ENCODE results near the gene POLR1A. TPM values are rescaled to one million over a fixed set of nuclear protein-coding genes. Genes with fewer than 3 reads are reported as not detected.

POLR1A gene
- polyA plus RNA-seq, 3 donors, result 0.45 to 2.1 (median 1.6) TPM

DNA sequence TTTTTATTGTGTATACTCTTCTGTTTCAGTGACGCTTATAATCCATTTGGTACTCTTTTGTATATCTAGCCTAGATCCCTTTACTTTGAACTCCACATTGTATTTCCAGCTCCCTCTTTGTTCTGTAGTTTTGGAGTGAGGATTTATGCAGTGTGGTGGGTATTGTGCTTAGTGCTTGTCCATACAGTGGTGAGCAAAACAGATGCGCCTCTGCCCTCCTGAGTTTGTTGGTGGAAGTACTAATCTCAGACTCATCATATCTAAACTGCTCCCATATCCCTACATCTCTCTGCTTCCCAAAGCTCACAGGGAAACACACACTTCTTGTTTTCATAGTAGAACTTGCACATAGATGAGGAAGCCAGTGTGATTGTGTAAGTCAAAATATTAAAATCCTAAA lies 12.4 kb upstream of the POLR1A start:
- Histone ChIP-seq H3K27ac (ENCODE audit: low read depth in 1 of 2, low read length in 2 of 2) (no peak overlapping the region), H3K9me3 (replicated peaks in 1 of 2; ENCODE audit: control insufficient read depth in 1 of 2, insufficient read depth in 1 of 2, low read length in 2 of 2) (no peaks in the 10 kb centered on the region), H3K4me1 (ENCODE audit: control insufficient read depth in 1 of 2, insufficient read depth in 2 of 2, low read length in 2 of 2) (no peaks in the 10 kb centered on the region), H3K4me2 (replicated peaks; ENCODE audit: extremely low read depth, low read length, poor library complexity, severe bottlenecking) (no peak overlapping the region), H3K36me3 (replicated peaks in 1 of 2; ENCODE audit: control insufficient read depth in 1 of 2, insufficient read depth in 2 of 2, low read length in 2 of 2) (peaks cover 98 to 100% of the 10 kb centered on the region in 2 donors), H3K9ac (ENCODE audit: insufficient read depth, low read length, poor library complexity, severe bottlenecking) (no peak overlapping the region), H3K27me3 (ENCODE audit: control insufficient read depth in 2 of 2, insufficient read depth in 2 of 2, low read length in 2 of 2) (no peaks in the 10 kb centered on the region), H2AFZ (ENCODE audit: insufficient read depth, low read depth, low read length, poor library complexity, severe bottlenecking) (no peak overlapping the region), H3K4me3 (replicated peaks in 1 of 3; ENCODE audit: low read depth in 2 of 3, low read length in 3 of 3) (no peak overlapping the region), H3K79me2 (ENCODE audit: insufficient read depth, low read length) (peaks cover 19% of the 10 kb centered on the region), H4K20me1 (ENCODE audit: insufficient read depth, low read length) (peaks cover 22% of the 10 kb centered on the region)
- intact Hi-C loops (cut with micrococcal nuclease), result no loop called here
- H3K4me1 Mint-ChIP-seq, result no peaks in the 10 kb centered on the region
- peaks cover 0 to 2% (median 0%) of the 10 kb centered on the region in 3 donors for H3K27me3 Mint-ChIP-seq (ENCODE audit: low read depth in 3 of 3)
- DNase-seq, result no peak
- H3K9me3 Mint-ChIP-seq, result no peaks in the 10 kb centered on the region
- no peak for TF ChIP-seq CTCF (IDR thresholded peaks at IDR 0.05)
- H3K4me3 Mint-ChIP-seq, result no peak overlapping the region
- WGBS (ENCODE audit: insufficient coverage), result no CpG with 5 or more reads among the region's 2 CpGs
- H3K36me3 Mint-ChIP-seq, result peaks cover 83 to 99% of the 10 kb centered on the region in 2 donors
- H3K27ac Mint-ChIP-seq, result peak overlapping the region in 1 of 7 donors; percentile 43

DNA sequence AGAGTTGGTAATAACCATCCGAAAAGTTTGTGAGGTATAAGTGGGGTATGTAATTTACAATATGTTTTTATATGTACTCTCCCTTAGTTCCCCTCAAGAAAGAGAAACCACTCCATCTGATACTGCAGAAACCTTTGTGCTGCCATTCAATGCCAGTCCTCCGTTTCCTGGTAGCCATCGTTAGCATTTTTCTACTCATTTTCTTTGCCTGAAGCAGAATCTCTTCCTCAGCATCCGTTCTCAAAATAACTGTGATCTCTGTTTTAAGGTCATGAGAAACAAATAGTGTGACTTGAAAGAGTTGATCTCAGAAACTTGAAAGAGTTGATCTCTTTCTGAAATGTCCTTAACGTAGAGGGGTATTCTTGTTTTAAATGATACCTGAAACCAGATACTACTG lies 1.3 kb upstream of the POLR1A start:
- Mint-ChIP-seq H3K27me3 (ENCODE audit: low read depth in 3 of 3) (peaks cover 0 to 1% (median 0%) of the 10 kb centered on the region in 3 donors), H3K36me3 (peaks cover 44 to 47% of the 10 kb centered on the region in 2 donors), H3K4me1 (peaks cover 25% of the 10 kb centered on the region), H3K27ac (peak overlapping the region in 4 of 7 donors; percentile 5 to 100 (median 98)), H3K4me3 (peak overlapping the region; percentile 93 to 98), H3K9me3 (peaks cover 0 to 2% (median 0%) of the 10 kb centered on the region in 7 donors)
- intact Hi-C loops (cut with micrococcal nuclease), result loop anchor here (5.0 to 10.0 kb wide), 6 partner anchors 85 to 1135 kb away; partner anchors contain the start of genes C2orf68 (in 2 of the 2), USP39 (in 2 of the 2), IMMT (in 1 of the 2) and KCMF1 (in 1 of the 2)
- H3K27ac ChIP-seq (ENCODE audit: low read depth in 1 of 2, low read length in 2 of 2), result peak overlapping the region in 1 of 2 donors; percentile 88
- 41% methylated on average over 2 of the region's 5 CpGs for WGBS (ENCODE audit: insufficient coverage)
- H3K4me3 ChIP-seq (replicated peaks in 1 of 3; ENCODE audit: low read depth in 2 of 3, low read length in 3 of 3), result peak overlapping the region in 2 of 3 experiments; percentile 79 to 94
- H3K9me3 ChIP-seq (replicated peaks in 1 of 2; ENCODE audit: control insufficient read depth in 1 of 2, insufficient read depth in 1 of 2, low read length in 2 of 2), result no peaks in the 10 kb centered on the region
- peaks cover 12% of the 10 kb centered on the region for H4K20me1 ChIP-seq (ENCODE audit: insufficient read depth, low read length)
- H2AFZ ChIP-seq (ENCODE audit: insufficient read depth, low read depth, low read length, poor library complexity, severe bottlenecking), result peak overlapping the region; percentile 90
- H3K9ac ChIP-seq (ENCODE audit: insufficient read depth, low read length, poor library complexity, severe bottlenecking), result peak overlapping the region; percentile 74
- TF ChIP-seq CTCF (IDR thresholded peaks at IDR 0.05), result no peak
- peaks cover 32 to 53% of the 10 kb centered on the region in 2 donors for H3K36me3 ChIP-seq (replicated peaks in 1 of 2; ENCODE audit: control insufficient read depth in 1 of 2, insufficient read depth in 2 of 2, low read length in 2 of 2)
- peaks cover 76% of the 10 kb centered on the region for H3K79me2 ChIP-seq (ENCODE audit: insufficient read depth, low read length)
- H3K4me1 ChIP-seq (ENCODE audit: control insufficient read depth in 1 of 2, insufficient read depth in 2 of 2, low read length in 2 of 2), result peaks cover 17 to 24% of the 10 kb centered on the region in 2 donors
- H3K27me3 ChIP-seq (ENCODE audit: control insufficient read depth in 2 of 2, insufficient read depth in 2 of 2, low read length in 2 of 2), result no peaks in the 10 kb centered on the region
- peak overlapping the region; percentile 96 for H3K4me2 ChIP-seq (replicated peaks; ENCODE audit: extremely low read depth, low read length, poor library complexity, severe bottlenecking)
- no peak for DNase-seq
